RWPE2 (cell line): ENCODE data around the gene FMN2.

Experiments used
- ATAC-seq: fragments of 200-7000 bp; cut with Tn5 transposase; 3 replicates; pipeline ENCODE4 v1.9.1; 2021; ENCODE audit warnings: low read depth
- DNase-seq: peaks from one replicate; pipeline ENCODE4 v3.0.0-alpha.2; 2020; ENCODE audit warnings: low spot score
- H3K27ac ChIP-seq: fragments of 450-650 bp; 2 replicates; pipeline ENCODE4 v1.5.1; 2017; ENCODE audit warnings: mild to moderate bottlenecking; ENCODE audit not compliant: poor library complexity, severe bottlenecking
- H3K27me3 ChIP-seq: fragments of 250-450 bp; sonication (Bioruptor Pico); 2 replicates; pipeline ENCODE4 v1.5.1; 2021; ENCODE audit warnings: mild to moderate bottlenecking, moderate library complexity; ENCODE audit not compliant: insufficient read depth, poor library complexity, severe bottlenecking
- H3K36me3 ChIP-seq: fragments of 250-450 bp; sonication (Bioruptor Pico); 2 replicates; pipeline ENCODE4 v1.5.1; 2020; ENCODE audit warnings: low read depth, mild to moderate bottlenecking, moderate library complexity
- H3K4me1 ChIP-seq: fragments of 250-450 bp; sonication (Bioruptor Pico); 2 replicates; pipeline ENCODE4 v1.5.1; 2021; ENCODE audit warnings: mild to moderate bottlenecking, moderate library complexity; ENCODE audit not compliant: insufficient read depth, poor library complexity, severe bottlenecking
- H3K4me3 ChIP-seq: fragments of 250-450 bp; sonication (Bioruptor Pico); 2 replicates; pipeline ENCODE4 v1.5.1; 2021; ENCODE audit warnings: mild to moderate bottlenecking, moderate library complexity; ENCODE audit not compliant: severe bottlenecking
- H3K9me3 ChIP-seq: fragments of 250-450 bp; sonication (Bioruptor Pico); 2 replicates; pipeline ENCODE4 v1.5.1; 2021; ENCODE audit warnings: mild to moderate bottlenecking, moderate library complexity; ENCODE audit not compliant: severe bottlenecking
- CTCF ChIP-seq: fragments of 450-650 bp; IDR thresholded peaks from one replicate; pipeline ENCODE4 v1.5.1; 2017; ENCODE audit warnings: mild to moderate bottlenecking, moderate library complexity; ENCODE audit not compliant: poor library complexity, severe bottlenecking

FMN2 gene

GRCh38 chr1:240478536-240478935, 386.9 kb downstream of the FMN2 start:
- no peaks in the 10 kb centered on the region for H3K36me3 ChIP-seq
- H3K27me3 ChIP-seq: no peaks in the 10 kb centered on the region
- H3K4me3 ChIP-seq: no peak overlapping the region
- no peak overlapping the region for H3K27ac ChIP-seq
- DNase-seq: no peak
- no peak for ATAC-seq
- H3K4me1 ChIP-seq: no peaks in the 10 kb centered on the region
- no peak for TF ChIP-seq CTCF
- H3K9me3 ChIP-seq: no peaks in the 10 kb centered on the region

GRCh38 chr1:240484804-240485443, 393.2 kb downstream of the FMN2 start:
- H3K36me3 ChIP-seq: no peaks in the 10 kb centered on the region
- DNase-seq (no peak), ATAC-seq (no peak)
- H3K27ac ChIP-seq: no peak overlapping the region
- H3K27me3 ChIP-seq: no peaks in the 10 kb centered on the region
- no peak for TF ChIP-seq CTCF
- H3K9me3 ChIP-seq: no peaks in the 10 kb centered on the region
- H3K4me1 ChIP-seq: no peaks in the 10 kb centered on the region
- H3K4me3 ChIP-seq: no peak overlapping the region

GRCh38 chr1:240486611-240487010, 394.9 kb downstream of the FMN2 start:
- no peak for ATAC-seq
- Histone ChIP-seq H3K4me3 (no peak overlapping the region), H3K4me1 (no peaks in the 10 kb centered on the region), H3K36me3 (no peaks in the 10 kb centered on the region), H3K27ac (no peak overlapping the region), H3K27me3 (no peaks in the 10 kb centered on the region), H3K9me3 (no peaks in the 10 kb centered on the region)
- no peak for DNase-seq
- no peak for TF ChIP-seq CTCF

GRCh38 chr1:240487493-240487892, 395.8 kb downstream of the FMN2 start:
- TF ChIP-seq CTCF: no peak
- no peak overlapping the region for H3K4me3 ChIP-seq
- no peaks in the 10 kb centered on the region for H3K36me3 ChIP-seq
- no peak for DNase-seq
- no peaks in the 10 kb centered on the region for H3K4me1 ChIP-seq
- H3K9me3 ChIP-seq: no peaks in the 10 kb centered on the region
- no peak for ATAC-seq
- no peaks in the 10 kb centered on the region for H3K27me3 ChIP-seq
- H3K27ac ChIP-seq: no peak overlapping the region

- no peak for DNase-seq
- Histone ChIP-seq H3K27me3 (no peaks in the 10 kb centered on the region), H3K4me3 (no peak overlapping the region), H3K27ac (no peak overlapping the region), H3K9me3 (no peaks in the 10 kb centered on the region), H3K36me3 (no peaks in the 10 kb centered on the region), H3K4me1 (no peaks in the 10 kb centered on the region)
- no peak for ATAC-seq
- TF ChIP-seq CTCF: no peak
Measured at GRCh38 chr1:240491156-240491555, 399.5 kb downstream of the FMN2 start.
